Rectal smooth muscle tissue (tissue), 1 donor: Measurements from ENCODE around the gene ZFP91.

Source experiments
- H3K27ac ChIP-seq: one replicate; pipeline ENCODE4 v1.7.0; 2013; ENCODE audit warnings: low read depth, low read length, inconsistent platforms
- H3K27me3 ChIP-seq: one replicate; pipeline ENCODE4 v1.7.0; 2013; ENCODE audit warnings: low read length; ENCODE audit not compliant: control insufficient read depth, insufficient read depth
- H3K36me3 ChIP-seq: one replicate; pipeline ENCODE4 v1.7.0; 2013; ENCODE audit warnings: low read length; ENCODE audit not compliant: control insufficient read depth, insufficient read depth
- H3K4me1 ChIP-seq: one replicate; pipeline ENCODE4 v1.7.0; 2013; ENCODE audit warnings: low read length; ENCODE audit not compliant: control insufficient read depth, insufficient read depth
- H3K4me3 ChIP-seq: one replicate; pipeline ENCODE4 v1.7.0; 2013; ENCODE audit warnings: low read length
- H3K9ac ChIP-seq: one replicate; pipeline ENCODE4 v1.7.0; 2013; ENCODE audit warnings: low read length

The ZFP91 gene

DNA sequence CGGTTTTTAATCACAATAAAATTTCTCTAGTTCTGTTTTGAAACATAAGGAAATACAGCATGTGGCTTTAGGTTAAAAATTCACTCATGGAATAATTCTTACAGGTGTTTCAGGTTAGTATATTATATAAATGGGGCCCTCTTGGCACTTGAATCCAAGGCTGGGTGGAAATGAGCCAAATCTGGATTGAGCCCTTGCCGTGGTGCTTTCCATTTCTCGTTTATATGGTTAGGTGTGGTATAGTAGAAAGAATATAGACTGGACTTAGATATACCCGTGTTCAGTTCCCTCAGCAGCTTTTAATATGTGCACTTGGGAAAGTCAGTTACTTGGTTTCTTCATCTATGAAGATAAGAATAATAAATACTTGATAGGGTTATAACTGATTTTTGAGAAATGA, 16.0 kb downstream of the ZFP91 start:
- H3K9ac ChIP-seq, result no peak overlapping the region
- H3K4me3 ChIP-seq, result no peak overlapping the region
- no peaks in the 10 kb centered on the region for H3K36me3 ChIP-seq
- H3K27me3 ChIP-seq, result no peaks in the 10 kb centered on the region
- H3K4me1 ChIP-seq, result peaks cover 3% of the 10 kb centered on the region
- H3K27ac ChIP-seq, result no peak overlapping the region

DNA sequence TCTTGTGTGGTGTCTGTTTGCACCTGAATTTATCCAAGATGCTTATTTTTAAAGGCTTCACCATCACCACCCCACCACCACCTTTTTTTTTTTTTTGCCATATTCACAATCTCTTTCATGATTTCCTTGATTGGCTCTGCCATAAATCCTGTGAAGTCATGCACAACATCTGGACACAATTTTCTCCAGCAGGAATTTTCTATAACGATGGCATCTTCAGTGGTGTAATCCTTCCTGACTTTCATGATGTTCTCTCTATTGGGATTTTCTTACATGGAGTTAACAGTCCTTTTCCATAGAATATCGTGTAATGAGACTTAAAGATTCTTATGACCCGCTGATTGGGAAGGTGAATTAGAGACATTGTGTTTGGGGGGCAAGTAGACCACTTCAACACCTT, 17.8 kb downstream of the ZFP91 start:
- Histone ChIP-seq H3K4me1 (peaks cover 3% of the 10 kb centered on the region), H3K9ac (no peak overlapping the region), H3K36me3 (no peaks in the 10 kb centered on the region), H3K27ac (no peak overlapping the region), H3K27me3 (no peaks in the 10 kb centered on the region), H3K4me3 (no peak overlapping the region)

DNA sequence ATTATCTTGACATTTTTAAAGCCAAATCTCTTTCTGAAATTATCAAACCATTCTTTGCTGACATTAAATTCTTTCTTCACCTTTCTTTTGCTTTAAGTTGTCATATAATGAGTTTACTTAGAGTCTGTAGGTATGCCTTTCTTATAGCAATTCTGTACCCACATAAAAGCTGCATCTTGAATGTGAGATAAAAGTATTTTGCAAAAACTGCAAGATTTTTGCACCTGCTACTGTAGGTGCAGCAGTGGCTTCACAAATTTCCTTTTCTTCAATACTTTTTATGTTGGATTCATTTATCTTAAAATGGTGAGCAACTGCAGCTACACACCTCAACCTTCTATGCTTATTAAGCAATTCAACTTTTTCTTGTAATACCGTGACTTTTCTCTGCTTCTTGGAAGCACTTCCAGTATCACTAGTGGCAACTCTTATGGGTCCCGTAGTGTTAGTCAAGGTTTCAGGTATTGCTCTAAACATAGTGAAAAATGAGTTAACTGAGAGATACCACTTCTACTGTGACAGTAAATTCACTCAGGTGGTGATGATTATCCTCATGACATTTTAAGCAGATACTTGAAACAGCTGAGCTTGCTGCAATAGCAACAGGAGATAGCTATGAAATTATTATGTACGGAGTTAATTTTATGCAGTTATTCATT, 18.8 kb downstream of the ZFP91 start:
- no peak overlapping the region for H3K9ac ChIP-seq
- no peaks in the 10 kb centered on the region for H3K36me3 ChIP-seq
- H3K4me1 ChIP-seq, result peaks cover 3% of the 10 kb centered on the region
- no peak overlapping the region for H3K27ac ChIP-seq
- no peak overlapping the region for H3K4me3 ChIP-seq
- H3K27me3 ChIP-seq, result no peaks in the 10 kb centered on the region

DNA sequence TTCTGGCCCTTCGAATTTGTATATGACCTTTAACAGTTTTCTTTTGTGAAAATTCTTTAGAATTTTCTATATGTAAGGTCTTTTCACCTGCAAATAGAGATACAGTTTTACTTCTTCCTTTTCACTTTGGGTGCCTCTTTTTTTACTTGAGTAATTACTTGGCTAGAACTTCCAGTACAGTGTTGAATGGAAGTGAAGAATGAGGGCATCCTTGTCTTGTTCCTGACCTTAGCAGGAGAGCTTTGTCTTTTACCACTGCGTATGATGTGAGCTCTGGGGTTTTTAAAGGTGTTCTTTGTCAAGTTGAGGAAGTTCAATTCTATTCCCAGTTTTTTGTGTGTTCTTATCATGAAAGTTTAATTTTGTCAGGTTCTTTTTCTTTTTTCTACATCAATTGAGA, 21.6 kb downstream of the ZFP91 start:
- Histone ChIP-seq H3K27me3 (no peaks in the 10 kb centered on the region), H3K27ac (no peak overlapping the region), H3K36me3 (no peaks in the 10 kb centered on the region), H3K9ac (no peak overlapping the region), H3K4me1 (no peaks in the 10 kb centered on the region), H3K4me3 (no peak overlapping the region)

DNA sequence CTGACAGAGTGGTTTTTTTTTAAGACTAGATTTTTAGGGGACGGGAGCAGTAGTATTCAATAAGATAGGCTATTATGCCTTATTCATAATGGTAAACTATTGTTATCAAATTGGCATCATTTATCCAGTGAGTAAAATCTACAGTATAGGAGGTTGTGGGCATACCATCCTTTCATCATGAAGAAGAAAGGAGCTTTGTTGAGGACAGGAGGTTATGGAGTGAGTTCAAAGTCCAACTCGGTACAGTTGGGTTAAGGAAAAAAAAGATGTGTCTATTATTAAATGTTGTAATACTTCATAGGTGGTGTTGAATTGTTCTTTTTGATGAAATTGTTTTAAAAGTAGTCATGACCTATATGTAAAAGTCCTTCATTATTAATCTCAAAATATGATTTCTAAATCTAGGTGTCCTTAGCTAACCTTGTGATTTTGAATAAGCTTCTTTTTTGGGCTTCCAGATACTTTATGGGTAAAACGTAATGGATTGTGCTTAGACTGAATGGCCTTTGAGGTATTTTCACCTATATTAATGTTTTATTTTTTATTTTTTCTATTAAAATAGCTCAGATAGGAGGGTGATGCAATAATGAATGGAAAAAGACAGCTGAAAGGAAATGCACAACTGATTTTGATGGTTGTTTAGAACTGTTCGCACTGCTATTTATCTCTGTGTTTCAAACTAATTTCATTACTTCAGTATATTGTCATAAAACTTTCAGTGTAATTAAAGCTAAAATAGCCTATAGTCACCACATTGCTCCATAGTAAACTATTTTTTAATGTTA, 28.3 kb downstream of the ZFP91 start:
- H3K4me1 ChIP-seq, result no peaks in the 10 kb centered on the region
- no peak overlapping the region for H3K4me3 ChIP-seq
- no peaks in the 10 kb centered on the region for H3K27me3 ChIP-seq
- H3K9ac ChIP-seq, result no peak overlapping the region
- peaks cover 8% of the 10 kb centered on the region for H3K36me3 ChIP-seq
- no peak overlapping the region for H3K27ac ChIP-seq

DNA sequence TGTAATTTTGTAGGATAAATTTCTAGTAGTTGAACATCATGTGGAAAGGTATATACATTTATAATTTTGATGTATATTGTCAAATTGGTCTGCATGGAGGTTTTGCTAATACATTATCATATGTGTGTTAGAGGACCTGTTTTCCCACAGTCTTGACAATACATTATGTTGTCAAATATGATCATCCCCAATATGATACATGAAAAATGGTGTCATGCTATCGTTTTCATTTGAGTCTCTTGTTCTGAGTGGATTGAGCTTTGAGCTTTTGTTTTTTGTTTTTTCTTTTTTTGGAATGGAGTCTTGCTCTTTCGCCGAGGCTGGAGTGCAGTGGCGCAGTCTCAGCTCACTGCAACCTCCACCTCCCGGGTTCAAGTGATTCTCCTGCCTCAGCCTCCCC, 29.5 kb downstream of the ZFP91 start:
- Histone ChIP-seq H3K4me1 (no peaks in the 10 kb centered on the region), H3K27ac (no peak overlapping the region), H3K4me3 (no peak overlapping the region), H3K36me3 (peaks cover 18% of the 10 kb centered on the region), H3K27me3 (no peaks in the 10 kb centered on the region), H3K9ac (no peak overlapping the region)

DNA sequence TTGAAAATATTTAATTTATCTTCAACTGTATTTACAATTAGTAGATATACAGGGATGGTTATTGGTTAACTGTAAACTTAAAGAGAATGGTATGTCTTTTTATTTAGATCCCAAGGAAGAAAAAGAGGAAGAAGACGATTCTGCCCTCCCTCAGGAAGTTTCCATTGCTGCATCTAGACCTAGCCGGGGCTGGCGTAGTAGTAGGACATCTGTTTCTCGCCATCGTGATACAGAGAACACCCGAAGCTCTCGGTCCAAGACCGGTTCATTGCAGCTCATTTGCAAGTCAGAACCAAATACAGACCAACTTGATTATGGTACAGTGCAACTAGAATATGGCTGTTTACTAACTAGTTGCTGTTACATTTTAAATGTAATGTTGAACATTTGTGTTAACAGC, 30.9 kb downstream of the ZFP91 start:
- peaks cover 30% of the 10 kb centered on the region for H3K36me3 ChIP-seq

DNA sequence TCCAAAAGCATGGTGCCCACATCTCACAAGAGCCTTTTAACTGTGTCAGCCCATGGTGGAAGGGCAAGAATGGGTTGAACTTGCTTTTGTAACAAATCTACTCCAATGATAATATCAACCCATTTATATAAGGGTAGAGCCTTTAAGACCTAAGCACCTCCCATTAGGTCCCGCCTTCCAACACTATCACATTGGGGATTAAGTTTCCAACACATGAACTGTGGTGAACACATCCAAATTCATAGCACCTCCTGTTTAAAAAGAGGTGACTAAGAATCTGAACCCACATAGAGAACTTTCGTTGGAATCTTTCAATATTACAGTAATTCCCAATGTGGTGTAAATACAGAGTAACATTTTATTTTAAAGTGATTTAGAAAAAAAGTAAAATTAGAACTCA, 34.4 kb downstream of the ZFP91 start:
- no peak overlapping the region for H3K9ac ChIP-seq
- H3K4me3 ChIP-seq, result no peak overlapping the region
- H3K4me1 ChIP-seq, result no peaks in the 10 kb centered on the region
- H3K27me3 ChIP-seq, result no peaks in the 10 kb centered on the region
- no peak overlapping the region for H3K27ac ChIP-seq
- peaks cover 38% of the 10 kb centered on the region for H3K36me3 ChIP-seq

More for the DNA sequence above, 30.9 kb downstream of the ZFP91 start:
- Histone ChIP-seq H3K27me3 (no peaks in the 10 kb centered on the region), H3K4me3 (no peak overlapping the region), H3K4me1 (no peaks in the 10 kb centered on the region), H3K27ac (no peak overlapping the region), H3K9ac (no peak overlapping the region)

DNA sequence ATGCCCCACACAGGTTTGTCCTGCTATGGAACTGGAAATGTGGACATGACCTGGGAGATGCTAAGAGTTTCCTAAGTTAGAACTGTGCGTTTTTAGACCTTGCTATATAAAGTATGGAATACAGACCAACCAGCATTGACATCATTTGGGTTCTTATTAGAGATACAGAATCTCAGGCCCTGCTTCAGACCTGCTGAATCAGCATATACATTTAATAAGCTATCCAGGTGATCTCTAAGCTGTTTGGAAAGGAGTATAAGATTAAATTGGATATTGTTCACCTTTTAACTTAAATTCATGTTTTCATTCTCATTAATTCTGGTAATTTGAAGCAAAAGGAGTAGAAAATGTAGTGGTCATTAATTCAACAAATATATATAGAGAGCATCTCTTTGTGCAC, 36.7 kb downstream of the ZFP91 start:
- peaks cover 34% of the 10 kb centered on the region for H3K36me3 ChIP-seq

DNA sequence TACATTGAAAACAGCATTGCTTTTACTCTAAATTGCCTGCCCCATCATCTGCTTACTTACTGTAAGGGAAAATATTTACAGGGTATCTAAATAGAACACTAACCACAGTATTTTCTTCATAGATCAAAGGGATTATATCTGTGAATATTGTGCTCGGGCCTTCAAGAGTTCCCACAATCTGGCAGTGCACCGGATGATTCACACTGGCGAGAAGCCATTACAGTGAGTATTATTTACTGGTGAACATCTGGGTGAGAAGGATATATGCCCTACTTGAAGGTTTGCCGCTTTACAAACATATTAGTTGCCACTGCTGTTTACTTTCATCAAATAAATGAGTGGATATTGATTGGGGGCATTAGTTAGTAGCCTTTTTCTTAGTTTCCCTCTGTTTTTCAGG, 37.7 kb downstream of the ZFP91 start:
- Histone ChIP-seq H3K9ac (no peak overlapping the region), H3K4me3 (no peak overlapping the region), H3K27me3 (no peaks in the 10 kb centered on the region), H3K36me3 (peaks cover 32% of the 10 kb centered on the region), H3K27ac (no peak overlapping the region), H3K4me1 (no peaks in the 10 kb centered on the region)

More for the DNA sequence above, 36.7 kb downstream of the ZFP91 start:
- Histone ChIP-seq H3K4me3 (no peak overlapping the region), H3K27ac (no peak overlapping the region), H3K27me3 (no peaks in the 10 kb centered on the region), H3K9ac (no peak overlapping the region), H3K4me1 (no peaks in the 10 kb centered on the region)

DNA sequence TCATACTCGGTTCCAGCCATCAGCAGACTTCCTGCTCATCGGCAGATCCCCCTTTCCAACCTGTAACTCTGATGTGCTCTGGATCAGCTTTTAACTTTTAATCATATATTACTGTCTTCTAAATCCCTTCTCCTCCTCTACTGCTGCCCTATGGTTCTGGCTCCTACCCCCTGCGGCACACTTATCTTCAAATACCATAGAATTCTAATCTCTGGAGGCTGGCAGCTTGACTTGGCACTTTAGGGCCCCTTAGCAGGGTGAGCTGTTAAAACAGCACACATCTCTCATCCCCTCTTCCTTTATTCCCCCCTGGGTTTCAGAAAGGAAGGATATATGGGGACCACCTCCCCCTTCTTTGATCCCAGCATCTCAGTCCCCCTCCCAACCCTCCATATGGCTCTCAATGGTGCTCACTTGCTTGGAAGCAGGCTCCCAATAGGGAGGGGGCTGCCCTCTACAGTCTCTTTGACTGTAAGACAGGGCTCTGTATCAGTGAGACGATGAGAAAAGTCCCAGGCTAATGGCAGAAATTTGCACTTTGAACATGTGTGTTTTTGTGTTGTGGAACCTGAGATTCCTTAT, 39.2 kb downstream of the ZFP91 start:
- Histone ChIP-seq H3K9ac (no peak overlapping the region), H3K4me3 (no peak overlapping the region), H3K36me3 (peaks cover 22% of the 10 kb centered on the region), H3K4me1 (peaks cover 4% of the 10 kb centered on the region), H3K27ac (no peak overlapping the region), H3K27me3 (no peaks in the 10 kb centered on the region)

DNA sequence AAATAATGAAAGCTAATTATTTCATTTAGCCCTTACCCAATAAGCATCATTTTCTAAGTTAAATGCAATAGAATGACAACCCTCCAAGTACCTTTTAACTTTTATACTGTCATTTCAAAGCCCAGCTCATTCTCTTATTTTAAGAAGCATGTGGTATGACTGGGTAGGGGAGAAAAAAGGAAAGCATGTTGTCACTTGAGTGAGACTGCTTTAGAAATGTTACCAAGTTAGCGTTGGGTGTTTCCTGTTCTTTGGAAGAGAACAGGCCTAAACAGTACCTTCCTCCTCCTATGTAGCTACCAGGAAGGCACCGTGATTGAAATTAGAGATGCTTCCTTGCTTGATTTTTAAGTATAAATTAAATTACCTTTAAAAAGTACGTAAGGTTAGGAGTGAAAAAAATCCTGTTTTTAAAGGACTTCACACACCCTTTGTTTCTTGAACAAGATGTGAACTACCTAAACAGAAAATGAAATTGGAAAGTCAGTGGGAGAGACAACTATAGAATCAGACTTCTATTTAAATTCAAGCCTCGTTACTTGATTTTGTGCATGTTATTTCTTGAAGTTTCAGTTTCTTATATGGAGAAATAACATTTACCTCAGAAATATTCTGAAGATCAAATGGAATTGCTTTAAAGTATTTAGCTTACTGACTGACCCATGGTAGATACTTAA, 42.9 kb downstream of the ZFP91 start:
- Histone ChIP-seq H3K27me3 (no peaks in the 10 kb centered on the region), H3K36me3 (peaks cover 6% of the 10 kb centered on the region), H3K27ac (no peak overlapping the region), H3K4me1 (peaks cover 4% of the 10 kb centered on the region), H3K4me3 (no peak overlapping the region), H3K9ac (no peak overlapping the region)
